Endothelial cell of umbilical vein (primary cell): ENCODE data around the gene TAF3. TPM values are rescaled to one million over a fixed set of nuclear protein-coding genes. Genes with fewer than 3 reads are reported as not detected.

Source experiments
- BruUV-seq: library from RNA; stranded (reverse); fragments of 400-500 nt; replicated peaks from 2 replicates; lab custom pipeline; 2021; lab: Mats Ljungman, UMichigan
- CTCF ChIA-PET: fragments of 300-600, 350-600 bp; sonication (Branson Sonifier 250); formaldehyde crosslinking; loops from one replicate; lab custom pipeline; 2021; ENCODE audit warnings: antibody characterized with exemption, inconsistent platforms; lab: Charles Lee
- POLR2A ChIA-PET: fragments of 300-600, 350-600 bp; sonication (Branson Sonifier 250); formaldehyde crosslinking; loops from one replicate; lab custom pipeline; 2021; ENCODE audit warnings: antibody characterized with exemption, inconsistent platforms; lab: Charles Lee
- DNase-seq: peaks from one replicate; pipeline ENCODE4 v3.0.0-alpha.2; 2011; ENCODE audit warnings: low read depth, low spot score
- FAIRE-seq: peaks from 2 replicates; lab custom pipeline; 2011; peaks lifted over from hg19 to GRCh38; lab: Jason Lieb, UNC
- H2AFZ ChIP-seq: 2 replicates; pipeline ENCODE4 v1.6.0; 2012; ENCODE audit warnings: low read depth, low read length, control low read depth, inconsistent platforms
- H3K27ac ChIP-seq: 2 replicates; pipeline ENCODE4 v1.5.1; 2011; ENCODE audit warnings: low read depth, mild to moderate bottlenecking, control low read depth, low read length, moderate library complexity; ENCODE audit not compliant: insufficient read depth
- H3K27me3 ChIP-seq, 2 experiments: 2 replicates each; pipeline versions ENCODE4 v1.6.0 to v1.6.1; 2011; ENCODE audit warnings: low read length in 2 of 2, mixed read lengths in 1 of 2; ENCODE audit not compliant: control insufficient read depth in 2 of 2, insufficient read depth in 2 of 2
- H3K36me3 ChIP-seq, 2 experiments: 2 replicates in 1 of 2; 3 replicates in 1 of 2; pipeline ENCODE4 v1.5.1; 2011; ENCODE audit warnings: low read length in 2 of 2, mild to moderate bottlenecking in 1 of 2, moderate library complexity in 1 of 2; ENCODE audit not compliant: control insufficient read depth in 2 of 2, insufficient read depth in 2 of 2; ENCODE audit errors: extremely low read depth in 1 of 2
- H3K4me1 ChIP-seq: 3 replicates; pipeline ENCODE4 v1.5.1; 2011; ENCODE audit warnings: mild to moderate bottlenecking, low read length; ENCODE audit not compliant: control insufficient read depth, insufficient read depth; ENCODE audit errors: extremely low read depth
- H3K4me2 ChIP-seq: 2 replicates; pipeline ENCODE4 v1.6.1; 2011; ENCODE audit warnings: low read length, control low read depth, mixed read lengths; ENCODE audit not compliant: insufficient read depth
- H3K4me3 ChIP-seq, 3 experiments: fragments of 200-600 bp in 1 of 3; sonication (generic), shearing (Covaris generic) in 1 of 3; replicated peaks in 1 of 3; 2 replicates each; pipeline ENCODE4 v1.5.1; 2011 to 2016; ENCODE audit warnings: control low read depth in 3 of 3, low read length in 3 of 3, mild to moderate bottlenecking in 2 of 3, inconsistent platforms in 1 of 3, low read depth in 1 of 3, moderate library complexity in 1 of 3; ENCODE audit not compliant: insufficient read depth in 1 of 3
- H3K79me2 ChIP-seq: 2 replicates; pipeline ENCODE4 v1.6.0; 2012; ENCODE audit warnings: low read length, inconsistent platforms; ENCODE audit not compliant: control insufficient read depth, insufficient read depth
- H3K9ac ChIP-seq: replicated peaks from 2 replicates; pipeline ENCODE3; 2011; ENCODE audit warnings: low read length, control low read depth; ENCODE audit not compliant: insufficient read depth; ENCODE audit errors: extremely low read depth
- H3K9me1 ChIP-seq: replicated peaks from 3 replicates; pipeline ENCODE4 v1.6.0; 2011; ENCODE audit warnings: mild to moderate bottlenecking, low read length; ENCODE audit not compliant: control insufficient read depth, insufficient read depth; ENCODE audit errors: extremely low read depth
- H3K9me3 ChIP-seq: replicated peaks from 2 replicates; pipeline ENCODE4 v1.5.1; 2012; ENCODE audit warnings: low read length, inconsistent platforms; ENCODE audit not compliant: control insufficient read depth, insufficient read depth
- H4K20me1 ChIP-seq: replicated peaks from 2 replicates; pipeline ENCODE3; 2011; ENCODE audit warnings: mild to moderate bottlenecking, low read length; ENCODE audit not compliant: control insufficient read depth, insufficient read depth; ENCODE audit errors: extremely low read depth
- EZH2 ChIP-seq: IDR thresholded peaks from 2 replicates; pipeline ENCODE4 v1.6.1; 2012; ENCODE audit warnings: borderline replicate concordance, low read depth, mild to moderate bottlenecking, moderate library complexity, low read length, inconsistent platforms; ENCODE audit not compliant: severe bottlenecking
- FOS ChIP-seq: IDR thresholded peaks from 2 replicates; pipeline ENCODE4 v1.6.1; 2011; ENCODE audit warnings: mild to moderate bottlenecking, low read length, moderate library complexity, borderline replicate concordance; ENCODE audit not compliant: insufficient read depth
- POLR2A ChIP-seq: IDR thresholded peaks from 2 replicates; pipeline ENCODE4 v1.6.1; 2012; ENCODE audit warnings: low read depth, mild to moderate bottlenecking, control low read depth, low read length
- POLR2AphosphoS5 ChIP-seq: IDR thresholded peaks from 2 replicates; pipeline ENCODE4 v1.6.1; 2012; ENCODE audit warnings: low read depth, mild to moderate bottlenecking, control low read depth, low read length, moderate library complexity; ENCODE audit not compliant: insufficient read depth
- dilution Hi-C: fragments of 300-500 bp; cut with MboI; formaldehyde crosslinking; loops from one replicate; pipeline ENCODE4 v1.15.0; 2019; ENCODE audit warnings: low sequenced_read_pairs; ENCODE audit not compliant: extremely low pct_ligation_motif_present
- intact Hi-C: fragments of 100-400 bp; cut with micrococcal nuclease; formaldehyde crosslinking; loops from one replicate; pipeline ENCODE4 v1.10.0; 2022
- polyA plus RNA-seq, 4 experiments: library from polyadenylated mRNA; depleted of rRNA in 3 of 4; stranded (reverse) in 3 of 4; unstranded in 1 of 4; fragments of >200 nt; gene quantifications; 2 replicates each; pipeline versions ENCODE4 v1.2.1 to v1.2.3, GENCODE V29; 2011 to 2012; ENCODE audit warnings: missing spikeins in 1 of 4
- total RNA-seq: library from RNA; stranded (reverse); gene quantifications from 2 replicates; pipeline ENCODE4 v1.2.3, GENCODE V29; 2021
- TF ChIP-seq, protein P1 (sequence below), 2 donors: IDR thresholded peaks; 1 replicate in 1 of 2; 2 replicates in 1 of 2; pipeline ENCODE4 v1.5.1; 2011; ENCODE audit warnings: low read length in 2 of 2, mild to moderate bottlenecking in 2 of 2, moderate library complexity in 2 of 2, control low read depth in 1 of 2, inconsistent platforms in 1 of 2, low read depth in 1 of 2; ENCODE audit not compliant: insufficient read depth in 1 of 2; ENCODE audit errors: extremely low read depth in 1 of 2
- TF ChIP-seq, protein P2 (sequence below): IDR thresholded peaks from 2 replicates; pipeline ENCODE4 v1.6.1; 2011; ENCODE audit not compliant: insufficient read depth, insufficient read length

The TAF3 gene
- total and polyA plus RNA-seq, 2 donors (not counting 3 experiments of a cell fraction or from before 2014, with no cell fraction given): 2.4 to 10.5 TPM

GRCh38 chr10:8055420-8056349 is 237.4 kb downstream of the TAF3 start:
- H3K4me2 ChIP-seq: peak overlapping the region; percentile 88
- DNase-seq: no peak
- peak overlapping the region; percentile 77 for H3K9ac ChIP-seq
- peaks cover 0 to 11% of the 10 kb centered on the region in 2 experiments for H3K36me3 ChIP-seq
- intact Hi-C loops (loop anchor here (2.0 to 10.0 kb wide), 3 partner anchors 531 to 1019 kb away; no protein-coding TSS in a partner anchor), dilution Hi-C loops (no loop called here)
- ChIA-PET CTCF (interaction anchor here (0.6 kb wide), 2 partner anchors 256 to 736 kb away, joined by 3 read pairs; no protein-coding TSS in a partner anchor), POLR2A (no interaction called here)
- BruUV-seq: no TSS peak
- TF ChIP-seq, protein P1, sequence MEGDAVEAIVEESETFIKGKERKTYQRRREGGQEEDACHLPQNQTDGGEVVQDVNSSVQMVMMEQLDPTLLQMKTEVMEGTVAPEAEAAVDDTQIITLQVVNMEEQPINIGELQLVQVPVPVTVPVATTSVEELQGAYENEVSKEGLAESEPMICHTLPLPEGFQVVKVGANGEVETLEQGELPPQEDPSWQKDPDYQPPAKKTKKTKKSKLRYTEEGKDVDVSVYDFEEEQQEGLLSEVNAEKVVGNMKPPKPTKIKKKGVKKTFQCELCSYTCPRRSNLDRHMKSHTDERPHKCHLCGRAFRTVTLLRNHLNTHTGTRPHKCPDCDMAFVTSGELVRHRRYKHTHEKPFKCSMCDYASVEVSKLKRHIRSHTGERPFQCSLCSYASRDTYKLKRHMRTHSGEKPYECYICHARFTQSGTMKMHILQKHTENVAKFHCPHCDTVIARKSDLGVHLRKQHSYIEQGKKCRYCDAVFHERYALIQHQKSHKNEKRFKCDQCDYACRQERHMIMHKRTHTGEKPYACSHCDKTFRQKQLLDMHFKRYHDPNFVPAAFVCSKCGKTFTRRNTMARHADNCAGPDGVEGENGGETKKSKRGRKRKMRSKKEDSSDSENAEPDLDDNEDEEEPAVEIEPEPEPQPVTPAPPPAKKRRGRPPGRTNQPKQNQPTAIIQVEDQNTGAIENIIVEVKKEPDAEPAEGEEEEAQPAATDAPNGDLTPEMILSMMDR (IDR thresholded peaks at IDR 0.05; ENCODE audit: extremely low read depth in 1 of 2, insufficient read depth in 1 of 2, low read depth in 1 of 2, low read length in 2 of 2): no peak
- TF ChIP-seq POLR2AphosphoS5 (peak; percentile 27), EZH2 (no peak), FOS (no peak), POLR2A (no peak)
- TF ChIP-seq, protein P2, sequence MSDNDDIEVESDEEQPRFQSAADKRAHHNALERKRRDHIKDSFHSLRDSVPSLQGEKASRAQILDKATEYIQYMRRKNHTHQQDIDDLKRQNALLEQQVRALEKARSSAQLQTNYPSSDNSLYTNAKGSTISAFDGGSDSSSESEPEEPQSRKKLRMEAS: no peak
- H3K27ac ChIP-seq: peak overlapping the region; percentile 79
- no peaks in the 10 kb centered on the region for H3K9me1 ChIP-seq
- peaks cover 44% of the 10 kb centered on the region for H3K4me1 ChIP-seq
- H3K27me3 ChIP-seq: no peaks in the 10 kb centered on the region
- H3K9me3 ChIP-seq: no peaks in the 10 kb centered on the region
- peak overlapping the region; percentile 81 to 95 (median 91) for H3K4me3 ChIP-seq
- H2AFZ ChIP-seq: peak overlapping the region; percentile 7
- no peaks in the 10 kb centered on the region for H4K20me1 ChIP-seq
- FAIRE-seq: no peak
- peaks cover 76% of the 10 kb centered on the region for H3K79me2 ChIP-seq
